Left colon (tissue), 2 donors: ENCODE measurements around the gene RSRC1. TPM values are rescaled to one million over a fixed set of nuclear protein-coding genes. Genes with fewer than 3 reads are reported as not detected.
"Not testable (repeated sequence)": the region's sequence is repeated elsewhere in the genome, so short reads cannot be mapped to it uniquely, and the experiment has no call there.

ENCODE experiments used
- ATAC-seq: fragments of 200-7000 bp; cut with Tn5 transposase; one replicate; pipeline ENCODE4 v1.9.1; 2020; ENCODE audit warnings: mild to moderate bottlenecking, moderate library complexity
- DNase-seq, 2 donors: peaks; one replicate each; pipeline ENCODE4 v3.0.0-alpha.2; 2020
- intact Hi-C, 2 donors: fragments of 100-400 bp; cut with DNase I in 1 of 2; cut with micrococcal nuclease in 1 of 2; formaldehyde crosslinking; loops; one replicate each; pipeline versions ENCODE4 v1.11.2 to v1.14.0; 2022; cut with DNase I, micrococcal nuclease
- total RNA-seq, 2 donors: library from RNA; stranded (reverse); fragmentation: NEBNext Ultra II Directional; extraction: Animal tissue kit (Norgen Biotek cat#: 25700); gene quantifications; one replicate each; pipeline ENCODE4 v1.2.1, GENCODE V29; 2021
- donor health status: DM: no; HTN: no; CAD: no.
- donor health status: DM: yes; HTN: yes; CAD: no.

RSRC1 gene
- total RNA-seq, 2 donors from 2014 or later: 24.9 to 30.6 TPM

GRCh38 chr3:158532099-158532734 lies 422.3 kb downstream of the RSRC1 start:
- intact Hi-C loops: loop anchor here in 1 of 2 donors (5.0 kb wide), 1 partner anchor 915 kb away; no protein-coding TSS in a partner anchor
- DNase-seq (peak in 1 of 2 donors; percentile 4), ATAC-seq (peak; percentile 46)

- DNase-seq (no peak), ATAC-seq (no peak)
- intact Hi-C loops: no loop called here
These were observed 426.0 kb downstream of the RSRC1 start for GRCh38 chr3:158535918-158536317.

GRCh38 chr3:158539414-158540014 lies 429.6 kb downstream of the RSRC1 start:
- DNase-seq (peak in 1 of 2 donors; percentile 52), ATAC-seq (peak; percentile 59)
- intact Hi-C loops: no loop called here

DNA sequence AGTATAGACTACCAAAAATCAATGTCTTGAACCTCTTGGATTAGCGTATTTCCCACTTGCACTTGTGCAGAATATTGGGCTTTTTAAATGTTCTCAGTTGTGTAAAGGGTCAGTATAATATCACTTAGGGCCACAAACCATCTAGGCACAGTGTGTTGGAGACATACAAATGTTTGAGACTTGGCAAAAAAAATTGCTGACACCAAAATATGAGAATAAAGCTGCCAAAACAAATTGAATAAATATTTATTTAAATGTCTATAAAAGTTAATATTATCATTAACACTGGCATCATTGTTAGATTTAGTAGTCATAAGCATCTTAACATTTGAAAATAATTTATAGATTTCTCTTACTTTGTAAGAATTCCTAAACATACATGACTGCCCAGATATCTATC lies 430.2 kb downstream of the RSRC1 start:
- intact Hi-C loops: no loop called here
- ATAC-seq: no peak

DNA sequence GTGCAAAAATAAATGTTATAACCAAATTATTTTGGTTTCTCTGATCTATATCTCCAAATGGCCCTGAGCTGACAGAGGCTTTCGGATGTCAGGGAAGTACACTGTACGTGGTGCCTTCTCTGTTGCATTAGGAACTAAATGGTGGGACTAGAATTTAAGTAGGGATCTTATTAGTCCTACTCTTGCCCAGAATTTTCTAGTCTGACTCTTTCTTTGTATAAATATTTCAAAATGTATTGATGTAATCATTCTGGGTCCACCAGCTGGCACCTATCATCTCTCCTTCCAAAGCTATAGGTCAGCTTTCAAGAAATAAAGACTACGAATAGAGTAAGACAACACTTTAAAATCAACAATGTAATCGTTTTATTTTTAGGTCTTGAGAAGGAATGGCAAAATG lies 438.8 kb downstream of the RSRC1 start:
- intact Hi-C loops: no loop called here
- DNase-seq (no peak), ATAC-seq (no peak)

More for the DNA sequence above, 430.2 kb downstream of the RSRC1 start:
- DNase-seq: no peak

- intact Hi-C loops, ATAC-seq, DNase-seq: not testable (repeated sequence)
These were observed 440.0 kb downstream of the RSRC1 start for GRCh38 chr3:158549938-158550337.

DNA sequence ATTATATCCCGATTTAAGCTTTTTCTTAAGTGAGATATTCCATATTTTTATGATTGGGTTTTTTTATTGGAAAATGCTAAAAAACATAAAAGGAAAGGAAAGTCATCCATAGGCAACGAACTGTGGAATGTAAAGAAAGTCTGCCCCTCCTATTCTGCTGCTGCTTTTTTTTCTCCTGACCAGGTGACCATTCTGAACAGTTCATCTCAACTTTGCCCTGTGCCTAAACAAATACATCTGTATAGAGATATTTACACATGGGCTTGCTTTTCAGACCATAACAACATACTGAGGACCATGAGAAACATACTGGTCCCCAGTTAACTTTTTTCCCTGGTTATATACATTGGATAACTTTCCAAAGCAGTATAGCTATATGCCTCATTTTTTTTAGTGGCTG lies 442.2 kb downstream of the RSRC1 start:
- no peak for DNase-seq
- intact Hi-C loops: no loop called here

DNA sequence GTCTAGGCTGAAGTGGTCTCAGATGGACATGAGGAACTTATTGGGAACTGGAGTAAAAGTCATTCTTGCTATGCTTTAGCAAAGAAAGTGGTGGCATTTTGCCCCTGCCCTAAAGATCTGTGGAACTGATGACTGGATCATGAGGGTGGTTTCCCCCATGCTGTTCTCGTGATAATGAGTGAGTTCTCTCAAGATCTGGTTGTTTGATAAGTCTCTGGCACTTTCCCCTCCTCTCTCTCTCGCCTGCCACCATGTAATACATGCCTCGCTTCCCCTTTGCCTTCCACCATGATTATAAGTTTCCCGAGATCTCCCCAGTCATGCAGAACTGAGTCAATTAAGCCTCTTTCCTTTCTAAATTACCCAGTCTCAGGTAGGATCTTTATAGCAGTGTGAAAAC lies 449.6 kb downstream of the RSRC1 start:
- intact Hi-C loops: no loop called here
- no peak for DNase-seq
- ATAC-seq: no peak

More for the DNA sequence above, 442.2 kb downstream of the RSRC1 start:
- no peak for ATAC-seq

- no peak for ATAC-seq
- intact Hi-C loops: no loop called here
These were observed 451.1 kb downstream of the RSRC1 start for GRCh38 chr3:158560979-158561378.

DNA sequence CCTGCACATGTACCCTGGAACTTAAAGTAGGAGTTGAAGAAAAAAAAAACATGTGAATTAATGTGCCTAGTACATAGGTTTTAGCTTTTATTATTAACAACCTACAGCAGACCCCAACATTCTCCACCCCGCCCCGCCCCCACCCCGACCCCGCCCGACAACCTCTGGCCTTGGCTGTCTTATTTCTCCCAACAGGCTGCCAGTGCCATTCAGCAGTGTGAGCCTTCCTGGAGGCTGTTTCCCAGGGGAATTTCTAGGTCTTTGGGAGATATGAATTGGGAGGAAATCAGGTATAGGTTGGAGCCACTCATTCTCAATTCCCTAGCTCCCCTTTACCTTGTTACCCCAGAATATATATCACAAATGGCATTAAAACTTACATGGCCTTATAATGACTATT lies 452.8 kb downstream of the RSRC1 start:
- ATAC-seq: no peak
- DNase-seq: no peak
- intact Hi-C loops: no loop called here

More at GRCh38 chr3:158560979-158561378, 451.1 kb downstream of the RSRC1 start:
- DNase-seq: no peak

GRCh38 chr3:158563076-158563475 lies 453.2 kb downstream of the RSRC1 start:
- DNase-seq: no peak
- ATAC-seq: no peak
- intact Hi-C loops: no loop called here

DNA sequence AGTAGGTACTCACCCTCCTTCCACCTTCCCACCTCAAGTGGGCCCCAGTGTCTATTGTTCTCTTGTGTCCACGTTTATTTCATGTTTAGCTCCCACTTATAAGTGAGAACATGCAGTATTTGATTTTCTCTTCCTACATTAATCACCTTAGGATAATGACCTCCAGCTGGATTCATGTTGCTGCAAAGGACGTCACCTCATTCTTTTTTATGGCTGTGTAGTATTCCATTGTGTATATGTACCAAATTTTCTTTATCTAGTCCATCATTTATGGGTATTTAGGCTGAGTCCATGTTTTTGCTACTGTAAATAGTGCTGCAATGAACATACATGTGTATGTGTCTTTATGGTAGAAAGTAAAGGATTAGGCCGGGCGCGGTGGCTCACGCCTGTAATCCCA lies 455.2 kb downstream of the RSRC1 start:
- DNase-seq (no peak), ATAC-seq (no peak)

DNA sequence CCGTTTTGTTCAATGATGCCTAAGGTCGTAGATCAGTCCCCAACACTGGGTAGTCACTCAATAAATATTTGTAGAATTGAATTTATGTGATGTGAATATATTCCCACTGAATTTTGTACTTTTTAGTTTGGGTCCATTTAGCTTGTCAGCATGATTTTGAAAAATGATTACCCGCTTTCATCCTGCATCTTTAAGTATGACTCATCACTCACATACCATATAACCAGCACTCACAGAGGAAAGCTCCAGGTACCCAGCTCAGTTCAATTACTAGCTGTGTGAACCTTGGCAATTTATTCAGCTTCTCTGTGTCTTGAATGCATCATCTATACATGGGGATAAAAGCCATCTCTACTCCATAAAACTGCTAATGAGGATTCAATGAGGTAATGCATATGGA lies 458.9 kb downstream of the RSRC1 start:
- intact Hi-C loops: no loop called here
- DNase-seq (no peak), ATAC-seq (no peak)

More for the DNA sequence above, 455.2 kb downstream of the RSRC1 start:
- intact Hi-C loops: no loop called here

DNA sequence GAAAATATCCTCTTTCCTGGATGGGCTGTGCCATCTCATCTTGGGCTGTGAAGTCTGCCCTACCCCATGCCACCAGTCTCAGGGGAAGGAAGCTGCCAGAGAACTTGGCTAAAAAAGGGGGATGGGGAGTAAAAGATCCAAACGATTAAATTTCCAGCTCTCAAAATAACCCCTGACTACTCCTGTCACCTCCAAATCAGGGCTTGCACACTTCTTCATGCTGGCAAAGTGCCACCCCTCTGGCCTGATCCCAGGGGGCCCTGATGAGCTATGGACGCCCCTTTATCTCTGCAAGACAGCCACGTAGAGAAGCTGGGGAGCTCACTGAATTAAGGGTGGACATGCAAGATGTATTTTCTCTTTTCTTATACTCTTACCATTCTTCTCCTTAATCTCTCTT lies 459.9 kb downstream of the RSRC1 start:
- intact Hi-C loops: no loop called here
- ATAC-seq: no peak
- DNase-seq: no peak

DNA sequence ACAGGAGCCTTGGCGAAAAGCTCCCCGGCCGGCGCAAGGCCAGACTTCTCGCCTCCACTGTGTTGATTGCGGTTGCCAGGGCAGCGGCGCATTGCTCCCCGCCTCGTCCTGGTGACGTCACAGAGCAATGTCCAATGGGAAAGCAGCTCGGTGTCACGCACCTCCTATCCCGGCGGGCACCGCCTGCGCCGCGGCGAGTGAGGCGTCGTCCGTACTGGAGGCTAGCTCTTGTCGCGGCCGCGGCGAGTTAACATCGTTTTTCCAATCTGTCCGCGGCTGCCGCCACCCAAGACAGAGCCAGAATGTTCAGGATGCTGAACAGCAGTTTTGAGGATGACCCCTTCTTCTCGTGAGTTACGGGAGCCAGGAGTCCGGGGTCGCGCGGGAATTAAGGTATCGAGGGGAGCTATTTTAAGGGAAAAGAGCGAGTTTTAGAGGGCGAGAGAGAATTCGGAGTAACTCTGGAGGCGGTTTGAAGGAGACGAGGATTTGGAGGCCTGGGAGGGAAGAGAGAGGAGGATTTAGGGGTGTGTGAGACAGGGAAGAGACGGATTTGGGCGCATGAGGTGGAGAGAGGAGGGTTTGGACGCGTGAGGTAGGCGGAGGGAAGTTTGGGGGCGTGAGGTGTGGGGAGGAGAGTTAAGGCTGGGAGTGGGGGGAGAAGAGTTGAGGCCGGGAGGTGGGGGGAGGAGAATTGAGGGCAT lies 461.3 kb downstream of the RSRC1 start, which contains the start of gene MLF1:
TSS of gene MLF1 (plus strand) at position 196 of the 704 bp plus-strand sequence. CDS start at position 303, 107 bp downstream.
- intact Hi-C loops: no loop called here
- DNase-seq (peak; percentile 96 to 97), ATAC-seq (peak; percentile 100)

DNA sequence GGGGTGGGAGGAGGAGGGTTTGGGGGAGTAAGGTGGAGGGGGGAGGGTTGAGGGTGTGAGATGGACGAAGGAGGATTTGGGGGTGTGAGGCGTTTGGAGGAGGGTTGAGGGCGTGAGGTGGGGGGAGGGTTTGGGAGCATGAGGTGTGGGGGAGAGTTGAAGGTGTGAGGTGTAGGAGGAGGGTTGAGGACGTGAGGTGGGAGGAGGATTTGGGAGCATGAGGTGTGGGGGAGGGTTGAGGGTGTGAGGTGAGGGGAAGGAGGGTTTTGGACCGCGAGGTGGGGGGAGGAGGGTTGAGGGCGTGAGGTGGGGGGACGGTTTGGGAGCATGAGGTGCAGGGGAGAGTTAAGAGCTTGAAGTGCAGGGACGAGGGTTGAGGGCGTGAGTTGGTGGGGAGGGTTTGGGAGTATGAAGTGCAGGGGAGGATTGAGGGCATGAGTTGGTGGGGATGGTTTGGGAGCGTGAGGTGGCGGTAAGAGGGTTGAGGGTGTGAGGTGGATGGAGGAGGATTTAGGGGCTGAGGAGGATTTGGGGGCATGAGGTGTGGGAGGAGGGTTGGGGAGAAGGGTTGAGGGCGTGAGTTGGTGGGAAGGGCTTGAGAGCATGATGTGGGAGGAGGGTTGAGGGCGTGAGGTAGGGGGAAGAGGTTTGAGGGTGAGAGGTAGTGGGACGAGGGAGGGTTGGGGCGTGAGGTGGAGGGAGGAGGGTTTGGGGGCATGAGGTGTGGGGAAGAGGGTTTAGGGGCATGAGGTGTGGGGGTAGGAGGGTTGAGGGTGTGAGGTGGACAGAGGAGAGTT lies 462.3 kb downstream of the RSRC1 start:
- DNase-seq (no peak), ATAC-seq (no peak)
- intact Hi-C loops: no loop called here

GRCh38 chr3:158572766-158573060 lies 462.8 kb downstream of the RSRC1 start:
- intact Hi-C loops: no loop called here
- ATAC-seq (no peak), DNase-seq (no peak)

DNA sequence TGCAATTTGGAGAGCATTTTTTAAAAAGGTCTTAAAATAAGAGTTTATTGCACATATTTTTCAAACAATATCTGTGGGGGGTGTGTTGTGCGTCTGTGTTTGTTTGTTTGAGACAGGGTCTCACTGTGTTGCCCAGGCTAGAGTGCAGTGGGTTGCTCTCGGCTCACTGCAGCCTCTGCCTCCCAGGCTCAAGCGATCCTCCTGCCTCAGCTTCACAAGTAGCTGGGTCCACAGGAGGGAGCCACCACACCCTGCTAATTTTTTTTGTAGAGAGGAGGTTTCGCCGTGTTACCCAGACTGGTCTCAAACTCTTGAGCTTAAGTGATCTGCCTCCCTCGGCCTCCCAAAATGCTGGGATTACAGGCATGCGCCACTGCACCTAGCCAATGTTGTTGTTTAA lies 463.8 kb downstream of the RSRC1 start:
- intact Hi-C loops: no loop called here
- DNase-seq (no peak), ATAC-seq (no peak)

GRCh38 chr3:158574646-158575045 lies 464.8 kb downstream of the RSRC1 start:
- no peak for DNase-seq
- intact Hi-C loops: no loop called here
- ATAC-seq: no peak
